KG1 (cell line): ENCODE data around the gene CACNA1C.

Experiments
- DNase-seq: peaks from one replicate; lab custom pipeline; 2025; lab: John Stamatoyannopoulos, UW

CACNA1C gene

GRCh38 chr12:2297658-2298057 lies 244.9 kb downstream of the CACNA1C start:
- DNase-seq: no peak

GRCh38 chr12:2298556-2299200 lies 245.9 kb downstream of the CACNA1C start:
- no peak for DNase-seq

- DNase-seq: no peak
These were observed 246.4 kb downstream of the CACNA1C start for GRCh38 chr12:2299206-2299605.

GRCh38 chr12:2300168-2300567 lies 247.4 kb downstream of the CACNA1C start:
- no peak for DNase-seq

- no peak for DNase-seq
These were observed 248.1 kb downstream of the CACNA1C start for GRCh38 chr12:2300886-2301285.

- DNase-seq: no peak
These were observed 249.0 kb downstream of the CACNA1C start for GRCh38 chr12:2301531-2302461.

GRCh38 chr12:2302711-2303580 lies 250.2 kb downstream of the CACNA1C start:
- no peak for DNase-seq

GRCh38 chr12:2304223-2304622 lies 251.4 kb downstream of the CACNA1C start:
- no peak for DNase-seq

- no peak for DNase-seq
These were observed 253.2 kb downstream of the CACNA1C start for GRCh38 chr12:2306012-2306411.

GRCh38 chr12:2306735-2307134 lies 253.9 kb downstream of the CACNA1C start:
- DNase-seq: no peak

- DNase-seq: no peak
These were observed 254.8 kb downstream of the CACNA1C start for GRCh38 chr12:2307550-2307949.

GRCh38 chr12:2309647-2310046 lies 256.9 kb downstream of the CACNA1C start:
- no peak for DNase-seq

GRCh38 chr12:2311020-2311778 lies 258.4 kb downstream of the CACNA1C start:
- DNase-seq: no peak

GRCh38 chr12:2312175-2312574 lies 259.4 kb downstream of the CACNA1C start:
- DNase-seq: no peak

- DNase-seq: no peak
These were observed 260.0 kb downstream of the CACNA1C start for GRCh38 chr12:2312770-2313169.

GRCh38 chr12:2314492-2314891 lies 261.7 kb downstream of the CACNA1C start:
- no peak for DNase-seq

GRCh38 chr12:2317772-2318171 lies 265.0 kb downstream of the CACNA1C start:
- DNase-seq: no peak

GRCh38 chr12:2318286-2318685 lies 265.5 kb downstream of the CACNA1C start:
- no peak for DNase-seq

GRCh38 chr12:2319136-2319535 lies 266.3 kb downstream of the CACNA1C start:
- DNase-seq: no peak

GRCh38 chr12:2319737-2320506 lies 267.1 kb downstream of the CACNA1C start:
- no peak for DNase-seq

GRCh38 chr12:2320841-2321240 lies 268.1 kb downstream of the CACNA1C start:
- no peak for DNase-seq
